ENCODE measurements around the gene SFXN1. TPM values are rescaled to one million over a fixed set of nuclear protein-coding genes. Genes with fewer than 3 reads are reported as not detected.
A peak's percentile ranks its signal among the peaks of the same experiment; 100 is the strongest.

Gene SFXN1
- total and polyA plus RNA-seq, 9 of the 15 experiments (the other 6 are each of a cell fraction or from before 2014, with no cell fraction given) = 31.8 to 261 (median 113) TPM

- CTCF ChIA-PET (ENCODE audit: low intra/inter-chr PET ratio) = no interaction called here
- no peak for FAIRE-seq
- POLR2A ChIA-PET = interaction anchor here (0.7 to 0.9 kb wide), 2 partner anchors 10 to 356 kb away, joined by 3 read pairs; no protein-coding TSS in a partner anchor
Measured at GRCh38 chr5:175535796-175536195, 57.4 kb downstream of the SFXN1 start.

GRCh38 chr5:175538576-175538975 is 60.2 kb downstream of the SFXN1 start:
- intact Hi-C loops (cut with micrococcal nuclease) (loop anchor here (10.0 kb wide), 1 partner anchor 336 kb away; the partner anchor contains the start of gene CPLX2), in situ Hi-C loops (cut with MboI) (loop anchor here (5.0 kb wide), 1 partner anchor 159 kb away; no protein-coding TSS in a partner anchor)
- Histone ChIP-seq H3K36me3 (ENCODE audit: control insufficient read depth, insufficient read depth, low read length) (no peaks in the 10 kb centered on the region), H3K79me2 (ENCODE audit: control insufficient read depth, insufficient read depth, low read length) (no peaks in the 10 kb centered on the region), H3K4me1 (replicated peaks in 1 of 2; ENCODE audit: control insufficient read depth in 2 of 2, insufficient read depth in 2 of 2, low read length in 2 of 2) (peaks cover 0 to 5% of the 10 kb centered on the region in 2 experiments; a peak in 3 of 5 replicates), H3K4me2 (ENCODE audit: insufficient read depth, low read length) (no peak overlapping the region), H3K9ac (ENCODE audit: insufficient read depth in 1 of 2, low read depth in 2 of 2, low read length in 2 of 2) (no peak overlapping the region), H3K27ac (ENCODE audit: extremely low read depth, low read depth, low read length) (no peak overlapping the region), H3K4me3 (no peak overlapping the region), H3K9me3 (replicated peaks; ENCODE audit: control insufficient read depth, insufficient read depth, low read depth, low read length) (no peaks in the 10 kb centered on the region), H3K27me3 (ENCODE audit: control insufficient read depth in 2 of 2, insufficient read depth in 2 of 2, low read length in 2 of 2) (peaks cover 2 to 30% of the 10 kb centered on the region in 2 experiments; a peak in 4 of 5 replicates), H4K20me1 (replicated peaks; ENCODE audit: control insufficient read depth, insufficient read depth, low read length) (peaks cover 9% of the 10 kb centered on the region; the same call in 1 of the 2 replicates), H3K9me1 (ENCODE audit: control insufficient read depth, insufficient read depth, low read length) (peaks cover 6% of the 10 kb centered on the region), H2AFZ (ENCODE audit: low read depth, low read length) (no peak overlapping the region)
- 1% methylated on average over 5 of the region's 5 CpGs for WGBS (ENCODE audit: insufficient coverage, low coverage, missing lambda C conversion rate)
- FAIRE-seq (no peak), ATAC-seq (no peak), DNase-seq (ENCODE audit: extremely low read depth in 1 of 4, low spot score in 3 of 4) (no peak)
- POLR2A ChIA-PET = no interaction called here
- CTCF ChIA-PET (ENCODE audit: low intra/inter-chr PET ratio) = no interaction called here
- no TSS peak for BruUV-seq (replicated peaks)
- TF ChIP-seq FOXP4 (CRISPR knock-in tag; IDR thresholded peaks at IDR 0.05; ENCODE audit: borderline replicate concordance) (no peak), FOXJ2 (tag; IDR thresholded peaks at IDR 0.05) (no peak), KDM2B (CRISPR knock-in tag; IDR thresholded peaks at IDR 0.05) (no peak), POLR2H (tag; IDR thresholded peaks at IDR 0.05; ENCODE audit: low read depth) (no peak), THRB (CRISPR knock-in tag; conservative IDR thresholded peaks at IDR 0.05) (no peak)

More at GRCh38 chr5:175535796-175536195, 57.4 kb downstream of the SFXN1 start:
- Histone ChIP-seq H4K20me1 (replicated peaks; ENCODE audit: control insufficient read depth, insufficient read depth, low read length) (peaks cover 9% of the 10 kb centered on the region; the same call in 1 of the 2 replicates), H3K27ac (ENCODE audit: extremely low read depth, low read depth, low read length) (no peak overlapping the region), H3K27me3 (ENCODE audit: control insufficient read depth in 2 of 2, insufficient read depth in 2 of 2, low read length in 2 of 2) (peaks cover 2 to 12% of the 10 kb centered on the region in 2 experiments; a peak in 3 of 5 replicates), H3K9ac (ENCODE audit: insufficient read depth in 1 of 2, low read depth in 2 of 2, low read length in 2 of 2) (no peak overlapping the region), H3K4me2 (ENCODE audit: insufficient read depth, low read length) (no peak overlapping the region), H3K9me1 (ENCODE audit: control insufficient read depth, insufficient read depth, low read length) (peaks cover 3% of the 10 kb centered on the region), H3K79me2 (ENCODE audit: control insufficient read depth, insufficient read depth, low read length) (no peaks in the 10 kb centered on the region), H3K4me3 (no peak overlapping the region), H2AFZ (ENCODE audit: low read depth, low read length) (no peak overlapping the region), H3K36me3 (ENCODE audit: control insufficient read depth, insufficient read depth, low read length) (peaks cover under 1% of the 10 kb centered on the region; the same call in 1 of the 3 replicates), H3K9me3 (replicated peaks; ENCODE audit: control insufficient read depth, insufficient read depth, low read depth, low read length) (no peaks in the 10 kb centered on the region), H3K4me1 (replicated peaks in 1 of 2; ENCODE audit: control insufficient read depth in 2 of 2, insufficient read depth in 2 of 2, low read length in 2 of 2) (peaks cover 0 to 5% of the 10 kb centered on the region in 2 experiments; a peak in 3 of 5 replicates)
- ATAC-seq (no peak), DNase-seq (ENCODE audit: extremely low read depth in 1 of 4, low spot score in 3 of 4) (no peak)
- TF ChIP-seq JUND (IDR thresholded peaks at IDR 0.05; ENCODE audit: borderline replicate concordance, low read depth, low read length) = 0 out of 2 replicates have a peak, but pooled peaks have one; percentile 5
- no peak for TF ChIP-seq JUND (tag; IDR thresholded peaks at IDR 0.05; ENCODE audit: borderline replicate concordance, low read depth, low read length)
- TF ChIP-seq DMBX1 (CRISPR knock-in tag; IDR thresholded peaks at IDR 0.05; ENCODE audit: borderline replicate concordance) = no peak
- WGBS (ENCODE audit: insufficient coverage, low coverage, missing lambda C conversion rate) = 21% methylated on average over 3 of the region's 3 CpGs
- BruUV-seq (replicated peaks) = no TSS peak
- in situ Hi-C loops (cut with MboI) (loop anchor here (5.0 kb wide), 1 partner anchor 162 kb away; no protein-coding TSS in a partner anchor), intact Hi-C loops (cut with micrococcal nuclease) (loop anchor here (2.0 to 10.0 kb wide), 3 partner anchors 155 to 339 kb away; partner anchors contain the start of gene CPLX2)

Measured in K562 (cell line).